ENCODE data around the gene LPAR5. TPM values are rescaled to one million over a fixed set of nuclear protein-coding genes. Genes with fewer than 3 reads are reported as not detected.
"Not testable (repeated sequence)": the region's sequence is repeated elsewhere in the genome, so short reads cannot be mapped to it uniquely, and the experiment has no call there.

LPAR5 gene
- total and polyA plus RNA-seq, 2 experiments from 2014 or later = 0.32 to 0.38 TPM

GRCh38 chr12:6595673-6596072, 40.1 kb downstream of the LPAR5 start:
- not testable (repeated sequence) for H3K9me2 ChIP-seq (ENCODE audit: insufficient read depth); H3K4me1 ChIP-seq (ENCODE audit: insufficient read depth); H3K27ac ChIP-seq (ENCODE audit: low read depth); H3K27me3 Mint-ChIP-seq (ENCODE audit: insufficient read depth, low read depth, poor library complexity); H3K4me3 ChIP-seq; DNase-seq (ENCODE audit: low spot score); H3K4me1 Mint-ChIP-seq; H3K9me3 Mint-ChIP-seq; H3K4me2 ChIP-seq; H3K4me3 Mint-ChIP-seq; H3K27me3 ChIP-seq (ENCODE audit: insufficient read depth); H2AFZ ChIP-seq; ATAC-seq; H3K27ac Mint-ChIP-seq
- Histone ChIP-seq H3K79me2 (replicated peaks; ENCODE audit: insufficient read depth) (0 out of 2 replicates have a peak, but pooled peaks cover 14% of the 10 kb centered on the region), H3F3A (replicated peaks; ENCODE audit: low read depth) (peaks cover 16% of the 10 kb centered on the region; the same call in 1 of the 2 replicates), H4K20me1 (replicated peaks; ENCODE audit: insufficient read depth) (peaks cover 17% of the 10 kb centered on the region), H3K36me3 (ENCODE audit: insufficient read depth) (peaks cover 84% of the 10 kb centered on the region)
- H3K36me3 Mint-ChIP-seq (ENCODE audit: low read depth) = peaks cover 96% of the 10 kb centered on the region

GRCh38 chr12:6592087-6592486, 43.7 kb downstream of the LPAR5 start:
- Histone ChIP-seq H3K27me3 (ENCODE audit: insufficient read depth) (no peaks in the 10 kb centered on the region), H4K20me1 (replicated peaks; ENCODE audit: insufficient read depth) (peaks cover 22% of the 10 kb centered on the region), H3K4me3 (no peak overlapping the region), H3K4me2 (no peak overlapping the region), H3K27ac (ENCODE audit: low read depth) (no peak overlapping the region), H3K4me1 (ENCODE audit: insufficient read depth) (no peaks in the 10 kb centered on the region), H3K9me2 (ENCODE audit: insufficient read depth) (no peaks in the 10 kb centered on the region), H3K79me2 (replicated peaks; ENCODE audit: insufficient read depth) (peaks cover 9% of the 10 kb centered on the region; the same call in 1 of the 2 replicates), H2AFZ (no peak overlapping the region), H3F3A (replicated peaks; ENCODE audit: low read depth) (peaks cover 23% of the 10 kb centered on the region; the same call in 1 of the 2 replicates), H3K36me3 (ENCODE audit: insufficient read depth) (peaks cover 87% of the 10 kb centered on the region)
- H3K27ac Mint-ChIP-seq = no peak overlapping the region
- DNase-seq (ENCODE audit: low spot score) (no peak), ATAC-seq (no peak)
- H3K4me1 Mint-ChIP-seq = no peaks in the 10 kb centered on the region
- peaks cover 6% of the 10 kb centered on the region for H3K27me3 Mint-ChIP-seq (ENCODE audit: insufficient read depth, low read depth, poor library complexity)
- peaks cover 95% of the 10 kb centered on the region for H3K36me3 Mint-ChIP-seq (ENCODE audit: low read depth)
- no peaks in the 10 kb centered on the region for H3K9me3 Mint-ChIP-seq
- no peak overlapping the region for H3K4me3 Mint-ChIP-seq
- TF ChIP-seq POLR2AphosphoS5 (IDR thresholded peaks at IDR 0.05; ENCODE audit: low read depth) = no peak
- TF ChIP-seq EZH2 (IDR thresholded peaks at IDR 0.05; ENCODE audit: low read depth, unreplicated experiment) = no peak
- no peak for TF ChIP-seq CREB1 (CRISPR knock-in tag; IDR thresholded peaks at IDR 0.05; ENCODE audit: low read depth)
- no peak for TF ChIP-seq CTCF (conservative IDR thresholded peaks at IDR 0.05; ENCODE audit: low read depth in 2 of 2)
- TF ChIP-seq ZNF331 (CRISPR knock-in tag; IDR thresholded peaks at IDR 0.05; ENCODE audit: low read depth) = no peak
- no peak for TF ChIP-seq EZH2phosphoT487 (IDR thresholded peaks at IDR 0.05; ENCODE audit: unreplicated experiment)
- no peak for TF ChIP-seq JUNB (IDR thresholded peaks at IDR 0.05; ENCODE audit: unreplicated experiment)
- TF ChIP-seq REST (IDR thresholded peaks at IDR 0.05; ENCODE audit: unreplicated experiment) = no peak
- no peak for TF ChIP-seq NANOG (IDR thresholded peaks at IDR 0.05; ENCODE audit: borderline replicate concordance)
- TF ChIP-seq STAT1 (IDR thresholded peaks at IDR 0.05; ENCODE audit: unreplicated experiment) = no peak
- no peak for TF ChIP-seq ZNF462 (CRISPR knock-in tag; IDR thresholded peaks at IDR 0.05)
